GM12892 (cell line): ENCODE data around the gene ZNF654.

Source experiments
- POLR2A ChIP-seq: IDR thresholded peaks from 2 replicates; pipeline ENCODE4 v1.6.1; 2011; ENCODE audit warnings: low read depth, low read length, control low read depth
- POLR2AphosphoS5 ChIP-seq: IDR thresholded peaks from 2 replicates; pipeline ENCODE4 v1.6.1; 2011; ENCODE audit warnings: low read depth, low read length, control low read depth
- TAF1 ChIP-seq: IDR thresholded peaks from 2 replicates; pipeline ENCODE4 v1.6.1; 2011; ENCODE audit warnings: low read depth, mild to moderate bottlenecking, control low read depth, low read length, borderline replicate concordance

DNA sequence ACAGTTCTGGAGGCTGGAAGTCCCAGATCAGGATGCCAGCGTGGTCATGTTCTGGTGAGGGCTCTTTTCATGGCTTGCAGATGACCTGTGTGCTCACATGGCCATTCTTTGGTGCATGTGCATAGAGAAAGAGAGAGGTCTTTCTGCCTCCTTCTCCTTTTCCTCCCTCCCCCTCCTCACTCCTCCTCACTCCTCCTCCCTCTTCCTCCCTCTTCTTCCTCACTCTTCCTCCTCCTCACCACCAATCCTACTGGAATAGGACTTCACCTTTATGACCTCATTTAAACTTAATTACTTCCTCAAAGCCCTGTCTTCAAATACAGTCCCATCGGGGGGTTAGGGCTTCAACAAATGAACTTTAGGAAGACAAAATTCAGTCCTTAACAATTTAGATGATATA is 23.8 kb downstream of the ZNF654 start:
- no peak for TF ChIP-seq POLR2AphosphoS5
- TF ChIP-seq POLR2A, result no peak
- TF ChIP-seq TAF1, result no peak
